HepG2 (cell line): ENCODE results near the gene FAM20A. TPM values are rescaled to one million over a fixed set of nuclear protein-coding genes. Genes with fewer than 3 reads are reported as not detected.

Experiments used
- CAMTA2 ChIP-seq: sonication (generic); formaldehyde crosslinking; IDR thresholded peaks from 2 replicates; pipeline ENCODE4 v1.4.0; 2020; ENCODE audit warnings: mild to moderate bottlenecking, missing genetic modification reagents, borderline replicate concordance
- CBX1 ChIP-seq: IDR thresholded peaks from one replicate; pipeline ENCODE4 v1.6.1; 2016; ENCODE audit warnings: antibody characterized with exemption, low read depth
- EHMT2 ChIP-seq: fragments of 200-600 bp; sonication (generic); IDR thresholded peaks from 2 replicates; pipeline ENCODE4 v1.7.0; 2017; ENCODE audit warnings: antibody characterized with exemption, low read depth, low read length, borderline replicate concordance
- GLI4 ChIP-seq: sonication (generic); formaldehyde crosslinking; IDR thresholded peaks from 2 replicates; pipeline ENCODE4 v1.5.1; 2020; ENCODE audit warnings: missing genetic modification reagents, mild to moderate bottlenecking, moderate library complexity, borderline replicate concordance
- IRF1 ChIP-seq: sonication (generic); formaldehyde crosslinking; IDR thresholded peaks from 2 replicates; pipeline ENCODE4 v1.4.0; 2020; ENCODE audit warnings: low read depth, mild to moderate bottlenecking, missing genetic modification reagents
- JUN ChIP-seq: sonication (generic); formaldehyde crosslinking; IDR thresholded peaks from 2 replicates; pipeline ENCODE4 v1.4.0; 2020; ENCODE audit warnings: mild to moderate bottlenecking, missing genetic modification reagents
- KAT7 ChIP-seq: IDR thresholded peaks from 2 replicates; pipeline ENCODE4 v1.6.1; 2018; ENCODE audit warnings: borderline replicate concordance, missing compliant biosample characterization
- LCORL ChIP-seq, 2 experiments: fragments of 450-650 bp in 1 of 2; sonication (generic) in 1 of 2; formaldehyde crosslinking in 1 of 2; IDR thresholded peaks; 2 replicates each; pipeline versions ENCODE4 v1.5.0 to v1.6.1; 2017 to 2020; ENCODE audit warnings: antibody characterized with exemption in 1 of 2, missing genetic modification reagents in 1 of 2
- MTF2 ChIP-seq: sonication (generic); formaldehyde crosslinking; IDR thresholded peaks from 2 replicates; pipeline ENCODE4 v1.5.0; 2020; ENCODE audit warnings: missing genetic modification reagents, borderline replicate concordance
- NFE2L2 ChIP-seq: fragments of 150-350 bp; IDR thresholded peaks from 2 replicates; pipeline ENCODE4 v1.6.1; 2014; ENCODE audit warnings: low read length
- NR2C2 ChIP-seq: sonication (generic); formaldehyde crosslinking; IDR thresholded peaks from 2 replicates; pipeline ENCODE4 v1.4.0; 2020; ENCODE audit warnings: missing genetic modification reagents, mild to moderate bottlenecking, moderate library complexity, borderline replicate concordance
- NR3C1 ChIP-seq: sonication (generic); formaldehyde crosslinking; IDR thresholded peaks from 2 replicates; pipeline ENCODE4 v1.4.0; 2020; ENCODE audit warnings: missing genetic modification reagents
- PAF1 ChIP-seq: IDR thresholded peaks from 2 replicates; pipeline ENCODE4 v1.6.1; 2016; ENCODE audit warnings: missing genetic modification reagents, missing compliant biosample characterization
- PAX8 ChIP-seq: sonication (generic); formaldehyde crosslinking; IDR thresholded peaks from 2 replicates; pipeline ENCODE4 v1.8.0; 2022; ENCODE audit warnings: mild to moderate bottlenecking, missing genetic modification reagents, borderline replicate concordance
- PLRG1 ChIP-seq: fragments of 450-650 bp; conservative IDR thresholded peaks from 2 replicates; pipeline ENCODE4 v1.6.1; 2016
- SAP130 ChIP-seq: IDR thresholded peaks from 2 replicates; pipeline ENCODE4 v1.6.1; 2016; ENCODE audit warnings: low read depth
- TRIM24 ChIP-seq: sonication (generic); formaldehyde crosslinking; IDR thresholded peaks from 2 replicates; pipeline ENCODE4 v1.8.0; 2022; ENCODE audit warnings: mild to moderate bottlenecking, missing genetic modification reagents
- ZBTB1 ChIP-seq: sonication (generic); formaldehyde crosslinking; IDR thresholded peaks from 2 replicates; pipeline ENCODE4 v1.4.0; 2020; ENCODE audit warnings: missing genetic modification reagents, borderline replicate concordance
- ZBTB20 ChIP-seq: sonication (generic); formaldehyde crosslinking; IDR thresholded peaks from 2 replicates; pipeline ENCODE4 v1.8.1; 2023; ENCODE audit warnings: missing genetic modification reagents, low read depth, mild to moderate bottlenecking, borderline replicate concordance
- ZC3H13 ChIP-seq: sonication (generic); formaldehyde crosslinking; IDR thresholded peaks from 2 replicates; pipeline ENCODE4 v1.8.1; 2023; ENCODE audit warnings: mild to moderate bottlenecking, missing genetic modification reagents, moderate library complexity
- ZFX ChIP-seq: sonication (generic); formaldehyde crosslinking; IDR thresholded peaks from 2 replicates; pipeline ENCODE4 v1.4.0; 2020; ENCODE audit warnings: mild to moderate bottlenecking, low read depth, missing genetic modification reagents, moderate library complexity
- ZNF12 ChIP-seq: sonication (generic); formaldehyde crosslinking; IDR thresholded peaks from 2 replicates; pipeline ENCODE4 v1.5.0; 2020; ENCODE audit warnings: missing genetic modification reagents
- ZNF235 ChIP-seq: sonication (generic); formaldehyde crosslinking; IDR thresholded peaks from 2 replicates; pipeline ENCODE4 v1.8.1; 2023; ENCODE audit warnings: mild to moderate bottlenecking, missing genetic modification reagents, borderline replicate concordance
- ZNF260 ChIP-seq: sonication (generic); formaldehyde crosslinking; IDR thresholded peaks from 2 replicates; pipeline ENCODE4 v1.4.0; 2020; ENCODE audit warnings: missing genetic modification reagents, low read depth, mild to moderate bottlenecking, borderline replicate concordance
- ZNF33A ChIP-seq: sonication (generic); formaldehyde crosslinking; IDR thresholded peaks from 2 replicates; pipeline ENCODE4 v1.5.1; 2020; ENCODE audit warnings: missing genetic modification reagents, mild to moderate bottlenecking, moderate library complexity, borderline replicate concordance
- ZNF350 ChIP-seq: sonication (generic); formaldehyde crosslinking; IDR thresholded peaks from 2 replicates; pipeline ENCODE4 v1.4.0; 2020; ENCODE audit warnings: mild to moderate bottlenecking, low read depth, missing genetic modification reagents, borderline replicate concordance
- ZNF674 ChIP-seq: sonication (generic); formaldehyde crosslinking; IDR thresholded peaks from 2 replicates; pipeline ENCODE4 v1.5.0; 2020; ENCODE audit warnings: low read depth, mild to moderate bottlenecking, missing genetic modification reagents
- ZNF878 ChIP-seq: sonication (generic); formaldehyde crosslinking; IDR thresholded peaks from 2 replicates; pipeline ENCODE4 v1.8.1; 2023; ENCODE audit warnings: mild to moderate bottlenecking, missing genetic modification reagents, moderate library complexity
- ZNF891 ChIP-seq: sonication (generic); formaldehyde crosslinking; IDR thresholded peaks from 2 replicates; pipeline ENCODE4 v1.5.0; 2020; ENCODE audit warnings: mild to moderate bottlenecking, missing genetic modification reagents
- polyA plus RNA-seq, 8 experiments: library from polyadenylated mRNA; depleted of rRNA in 3 of 8; stranded (reverse) in 7 of 8; unstranded in 1 of 8; fragments of >200 nt; fragmentation: Illumina TruSeq in 4 of 8; extraction: Trizol in 4 of 8; gene quantifications; 2 replicates each; pipeline versions ENCODE4 v1.2.1 to v1.2.3, GENCODE V29; 2011 to 2016; ENCODE audit warnings: low read depth in 4 of 8, missing spikeins in 1 of 8, mixed read lengths in 1 of 8; ENCODE audit not compliant: insufficient read depth in 1 of 8
- total RNA-seq, 5 experiments: library from RNA; depleted of rRNA; stranded (reverse); fragments of >200 nt; fragmentation: Illumina TruSeq; extraction: Trizol; gene quantifications; 2 replicates each; pipeline ENCODE4 v1.2.3, GENCODE V29; 2016; ENCODE audit warnings: low read depth in 1 of 5
- TF ChIP-seq, protein P1 (sequence below): sonication (generic); formaldehyde crosslinking; IDR thresholded peaks from 2 replicates; pipeline ENCODE4 v1.4.0; 2020; ENCODE audit warnings: missing genetic modification reagents

The FAM20A gene
- total and polyA plus RNA-seq, 2 of the 13 experiments (the other 11 are each of a cell fraction or from before 2014, with no cell fraction given) = 9.3 to 20.7 TPM

DNA sequence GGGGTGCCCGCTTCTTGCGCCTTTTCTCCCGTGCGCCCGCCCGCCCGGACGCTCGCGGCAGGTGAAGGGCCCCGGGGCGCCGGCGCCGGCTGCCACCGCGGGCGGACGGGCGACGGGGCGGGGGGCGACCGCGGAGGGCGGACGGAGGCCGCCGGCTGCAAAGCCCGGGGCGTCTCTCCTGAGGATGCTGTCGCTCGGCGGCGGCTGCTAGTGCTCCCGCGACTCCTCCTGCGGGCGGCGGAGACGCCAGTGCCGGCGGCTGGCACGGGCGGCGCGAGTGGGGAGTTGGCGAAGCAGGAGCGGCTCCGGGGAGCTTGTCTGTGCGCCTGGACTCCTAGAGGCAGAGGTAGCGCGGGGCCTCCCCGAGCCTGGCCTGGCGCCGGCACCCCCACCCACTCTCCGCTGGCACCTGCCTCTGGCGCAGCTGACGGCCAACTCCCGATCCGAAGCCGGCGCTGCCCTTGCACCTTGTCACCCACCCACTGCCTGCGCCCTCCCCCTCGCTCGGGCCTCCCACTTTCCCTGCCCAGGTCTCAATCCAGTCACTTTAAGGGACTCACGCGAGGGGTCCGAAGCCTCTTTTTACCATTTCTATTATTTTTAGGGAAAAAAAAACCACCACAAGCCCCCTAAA is at the start of gene FAM20A (continued):
- TF ChIP-seq, protein P1, sequence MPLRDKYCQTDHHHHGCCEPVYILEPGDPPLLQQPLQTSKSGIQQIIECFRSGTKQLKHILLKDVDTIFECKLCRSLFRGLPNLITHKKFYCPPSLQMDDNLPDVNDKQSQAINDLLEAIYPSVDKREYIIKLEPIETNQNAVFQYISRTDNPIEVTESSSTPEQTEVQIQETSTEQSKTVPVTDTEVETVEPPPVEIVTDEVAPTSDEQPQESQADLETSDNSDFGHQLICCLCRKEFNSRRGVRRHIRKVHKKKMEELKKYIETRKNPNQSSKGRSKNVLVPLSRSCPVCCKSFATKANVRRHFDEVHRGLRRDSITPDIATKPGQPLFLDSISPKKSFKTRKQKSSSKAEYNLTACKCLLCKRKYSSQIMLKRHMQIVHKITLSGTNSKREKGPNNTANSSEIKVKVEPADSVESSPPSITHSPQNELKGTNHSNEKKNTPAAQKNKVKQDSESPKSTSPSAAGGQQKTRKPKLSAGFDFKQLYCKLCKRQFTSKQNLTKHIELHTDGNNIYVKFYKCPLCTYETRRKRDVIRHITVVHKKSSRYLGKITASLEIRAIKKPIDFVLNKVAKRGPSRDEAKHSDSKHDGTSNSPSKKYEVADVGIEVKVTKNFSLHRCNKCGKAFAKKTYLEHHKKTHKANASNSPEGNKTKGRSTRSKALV (CRISPR knock-in tag) = peak; percentile 80; the same call in 1 of the 2 replicates
- TF ChIP-seq ZNF12 (CRISPR knock-in tag) (no peak), ZNF878 (peak; percentile 52; the same call in 1 of the 2 replicates), EHMT2 (no peak), NR2C2 (no peak), PLRG1 (no peak), ZC3H13 (CRISPR knock-in tag) (no peak), ZNF891 (CRISPR knock-in tag) (no peak), MTF2 (no peak; the same call in 1 of the 2 replicates), NFE2L2 (no peak), LCORL (IDR thresholded peaks at IDR 0.05) (no peak), LCORL (CRISPR knock-in tag; IDR thresholded peaks at IDR 0.05) (peak; percentile 22; the same call in 1 of the 2 replicates), IRF1 (CRISPR knock-in tag) (no peak), ZBTB20 (CRISPR knock-in tag) (no peak; the same call in 1 of the 2 replicates), ZNF674 (CRISPR knock-in tag) (0 out of 2 replicates have a peak, but pooled peaks have one; percentile 32), JUN (CRISPR knock-in tag) (no peak), ZNF350 (CRISPR knock-in tag) (peak; percentile 29; the same call in 1 of the 2 replicates), KAT7 (no peak), PAF1 (CRISPR knock-in tag) (no peak), ZNF260 (CRISPR knock-in tag) (no peak), ZBTB1 (CRISPR knock-in tag) (no peak), GLI4 (CRISPR knock-in tag) (no peak), PAX8 (CRISPR knock-in tag) (no peak), NR3C1 (CRISPR knock-in tag) (no peak), ZNF33A (CRISPR knock-in tag) (0 out of 2 replicates have a peak, but pooled peaks have one; percentile 37), ZNF235 (CRISPR knock-in tag) (peak; percentile 56; the same call in 1 of the 2 replicates), SAP130 (CRISPR knock-in tag) (peak; percentile 75), CAMTA2 (CRISPR knock-in tag) (peak; percentile 67; the same call in 1 of the 2 replicates), TRIM24 (CRISPR knock-in tag) (no peak), CBX1 (no peak), ZFX (CRISPR knock-in tag) (peak; percentile 61)
